NB4 (cell line): ENCODE measurements around the gene RGS13.
A peak's percentile ranks its signal among the peaks of the same experiment; 100 is the strongest.

Experiments used
- DNase-seq: peaks from one replicate; pipeline ENCODE4 v3.0.0; 2010; ENCODE audit warnings: low read depth
- H3K4me3 ChIP-seq: one replicate; pipeline ENCODE4 v1.5.1; 2011; ENCODE audit warnings: mild to moderate bottlenecking, low read depth, low read length, moderate library complexity
- CTCF ChIP-seq: IDR thresholded peaks from one replicate; pipeline ENCODE4 v1.5.1; 2012; ENCODE audit warnings: low read depth, low read length
- MAX ChIP-seq: IDR thresholded peaks from 2 replicates; pipeline ENCODE4 v1.6.1; 2011; ENCODE audit warnings: low read depth, low read length
- MYC ChIP-seq: IDR thresholded peaks from 2 replicates; pipeline ENCODE4 v1.6.1; 2011; ENCODE audit warnings: low read depth, low read length
- POLR2A ChIP-seq: IDR thresholded peaks from 2 replicates; pipeline ENCODE4 v1.6.1; 2011; ENCODE audit warnings: mild to moderate bottlenecking; ENCODE audit not compliant: insufficient read length; ENCODE audit errors: extremely low read depth

Gene RGS13

GRCh38 chr1:192697771-192698170, 61.8 kb downstream of the RGS13 start:
- H3K4me3 ChIP-seq, result no peak overlapping the region
- no peak for DNase-seq
- no peak for TF ChIP-seq MYC
- TF ChIP-seq CTCF, result no peak
- no peak for TF ChIP-seq MAX
- no peak for TF ChIP-seq POLR2A

DNA sequence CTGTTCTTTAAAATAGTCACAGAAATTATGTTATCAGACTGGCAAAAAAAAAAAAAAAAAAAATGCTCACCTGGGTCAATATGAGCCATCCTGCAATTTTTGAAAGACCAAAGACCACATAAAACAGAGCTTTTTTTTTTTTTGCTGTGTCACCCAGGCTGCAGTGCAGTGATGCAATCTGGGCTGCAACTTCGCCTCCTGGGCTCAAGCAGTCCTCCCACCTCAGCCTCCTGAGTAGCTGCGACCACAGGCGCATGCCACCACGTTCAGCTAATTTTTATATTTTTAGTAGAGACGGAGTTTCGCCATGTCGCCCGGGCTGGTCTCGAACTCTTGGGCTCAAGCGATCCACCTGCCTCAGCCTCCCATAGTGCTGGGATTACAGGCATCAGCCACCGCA, 62.8 kb downstream of the RGS13 start:
- H3K4me3 ChIP-seq, result no peak overlapping the region
- no peak for TF ChIP-seq CTCF
- TF ChIP-seq MYC, result no peak
- TF ChIP-seq MAX, result no peak
- no peak for TF ChIP-seq POLR2A
- DNase-seq, result peak; percentile 61

DNA sequence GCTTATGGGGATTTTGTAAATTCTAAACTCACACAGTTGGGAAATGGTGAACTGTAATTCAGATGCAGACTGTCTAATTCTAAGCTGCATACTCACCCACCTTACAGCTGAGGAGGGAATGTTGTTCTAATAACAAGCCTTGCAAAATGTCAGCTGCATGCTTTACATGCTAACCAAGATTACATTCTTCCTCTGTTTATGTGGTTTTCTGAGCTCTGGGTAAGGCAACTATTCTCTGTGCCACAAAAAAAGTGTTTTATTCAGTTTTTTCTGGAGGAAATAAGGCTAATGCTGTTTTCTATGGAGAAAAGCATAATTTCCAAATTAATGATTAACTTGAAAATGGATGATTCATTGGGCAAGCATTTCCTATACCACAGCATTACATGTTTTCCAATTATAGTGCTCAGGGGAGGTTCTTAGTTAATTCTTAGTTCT, 64.9 kb downstream of the RGS13 start:
- DNase-seq, result peak; percentile 76
- no peak overlapping the region for H3K4me3 ChIP-seq
- TF ChIP-seq CTCF (no peak), POLR2A (no peak), MYC (no peak), MAX (no peak)

DNA sequence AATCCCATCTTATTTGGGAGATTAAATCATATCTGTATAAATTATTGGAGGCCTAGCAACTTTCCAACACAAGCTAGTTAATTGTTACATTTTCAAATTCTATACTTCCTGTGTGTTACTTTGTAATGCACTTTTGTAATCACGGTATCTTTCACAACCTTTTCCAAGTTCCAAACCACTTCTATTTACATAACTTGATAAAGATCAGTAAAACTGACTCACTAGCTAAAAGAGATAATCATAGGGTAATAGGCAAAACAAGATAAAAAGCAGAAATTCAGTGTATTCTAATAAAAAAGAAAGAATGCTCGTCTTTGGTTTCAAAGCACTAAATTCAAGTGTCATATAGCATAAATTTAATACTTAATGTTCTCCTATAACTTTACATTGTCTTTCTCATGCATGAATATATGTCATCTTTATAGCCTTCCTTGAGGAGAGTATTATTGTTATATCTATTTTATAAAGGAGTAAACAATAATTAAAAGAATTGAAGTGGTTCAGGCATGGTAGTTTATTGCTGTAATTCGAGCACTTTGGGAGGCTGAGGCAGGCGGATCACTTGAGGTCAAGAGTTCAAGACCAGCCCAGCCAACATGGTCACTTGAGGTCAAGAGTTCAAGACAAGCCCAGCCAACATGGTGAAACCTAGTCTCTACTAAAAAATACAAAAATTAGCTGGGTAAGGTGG, 66.4 kb downstream of the RGS13 start:
- peak; percentile 86 for DNase-seq
- no peak overlapping the region for H3K4me3 ChIP-seq

GRCh38 chr1:192703283-192704206, 67.6 kb downstream of the RGS13 start:
- TF ChIP-seq MAX (no peak), MYC (no peak), CTCF (no peak), POLR2A (no peak)
- DNase-seq, result no peak
- no peak overlapping the region for H3K4me3 ChIP-seq

More for the DNA sequence above, 66.4 kb downstream of the RGS13 start:
- TF ChIP-seq CTCF (no peak), MYC (no peak), POLR2A (no peak), MAX (no peak)
